K562 (cell line): ENCODE measurements around the gene TPBGL. TPM values are rescaled to one million over a fixed set of nuclear protein-coding genes. Genes with fewer than 3 reads are reported as not detected.

ENCODE experiments used
- ARID3B ChIP-seq: fragments of 250-450 bp; sonication (Bioruptor Pico); IDR thresholded peaks from 2 replicates; pipeline ENCODE4 v1.4.0; 2020; ENCODE audit warnings: borderline replicate concordance
- BRF1 ChIP-seq: IDR thresholded peaks from 3 replicates; pipeline ENCODE4 v1.6.1; 2011; ENCODE audit warnings: borderline replicate concordance, mild to moderate bottlenecking; ENCODE audit not compliant: insufficient read length; ENCODE audit errors: extremely low read depth
- CBX5 ChIP-seq: IDR thresholded peaks from 2 replicates; pipeline ENCODE4 v1.6.1; 2014; ENCODE audit warnings: low read depth, borderline replicate concordance
- DMBX1 ChIP-seq: fragments of 250-450 bp; sonication (Bioruptor Pico); IDR thresholded peaks from 2 replicates; pipeline ENCODE4 v1.8.0; 2022; ENCODE audit warnings: inconsistent platforms, mild to moderate bottlenecking, moderate library complexity, borderline replicate concordance
- ELF4 ChIP-seq: fragments of 450-650 bp; formaldehyde crosslinking; IDR thresholded peaks from 2 replicates; pipeline ENCODE4 v1.4.0; 2022; ENCODE audit warnings: missing genetic modification characterization
- ETS2 ChIP-seq: IDR thresholded peaks from 2 replicates; pipeline ENCODE4 v1.6.1; 2016; ENCODE audit warnings: borderline replicate concordance, missing genetic modification characterization, mild to moderate bottlenecking, moderate library complexity, missing compliant biosample characterization; ENCODE audit not compliant: poor library complexity, severe bottlenecking
- HEY1 ChIP-seq: fragments of 250-450 bp; sonication (Bioruptor Pico); IDR thresholded peaks from 2 replicates; pipeline ENCODE4 v1.5.0; 2020; ENCODE audit warnings: mild to moderate bottlenecking, moderate library complexity, borderline replicate concordance
- MCM2 ChIP-seq: fragments of 450-650 bp; IDR thresholded peaks from 2 replicates; pipeline ENCODE4 v1.6.1; 2017; ENCODE audit warnings: low read depth, mild to moderate bottlenecking
- PHF20 ChIP-seq: fragments of 450-650 bp; IDR thresholded peaks from 2 replicates; pipeline ENCODE4 v1.6.1; 2018; ENCODE audit not compliant: partially characterized antibody
- POLR2AphosphoS2 ChIP-seq: IDR thresholded peaks from 2 replicates; pipeline ENCODE4 v1.6.1; 2012; ENCODE audit warnings: low read length, improper control_type of control experiment
- RFX7 ChIP-seq: fragments of 250-450 bp; sonication (Bioruptor Pico); IDR thresholded peaks from 2 replicates; pipeline ENCODE4 v1.5.1; 2021; ENCODE audit warnings: mild to moderate bottlenecking
- SP2 ChIP-seq: IDR thresholded peaks from 2 replicates; pipeline ENCODE4 v1.6.1; 2011; ENCODE audit warnings: mild to moderate bottlenecking, low read depth, low read length, moderate library complexity; ENCODE audit not compliant: poor library complexity, severe bottlenecking; ENCODE audit errors: extremely low read depth
- ZFP36 ChIP-seq: fragments of 150-350 bp; IDR thresholded peaks from 2 replicates; pipeline ENCODE4 v1.6.1; 2018; ENCODE audit warnings: low read length, low read depth; ENCODE audit not compliant: partially characterized antibody
- ZNF277 ChIP-seq: fragments of 250-450 bp; sonication (Bioruptor Pico); IDR thresholded peaks from 2 replicates; pipeline ENCODE4 v1.8.0; 2022; ENCODE audit warnings: inconsistent platforms, mild to moderate bottlenecking, moderate library complexity, borderline replicate concordance
- polyA plus RNA-seq, 8 experiments: library from polyadenylated mRNA; depleted of rRNA in 4 of 8; stranded (reverse) in 5 of 8; unstranded in 3 of 8; fragments of >200 nt; fragmentation: Nextera tagmentation in 2 of 8; fragmentation: Illumina TruSeq in 1 of 8; extraction: Ambion mirVana in 2 of 8; extraction: Trizol in 1 of 8; gene quantifications; 2 replicates each; pipeline versions ENCODE4 v1.2.1 to v1.2.3, GENCODE V29; 2011 to 2014; ENCODE audit warnings: inconsistent platforms in 1 of 8, missing spikeins in 1 of 8
- total RNA-seq, 7 experiments: library from RNA; depleted of rRNA in 6 of 7; stranded (reverse); fragments of >200 nt in 6 of 7; fragmentation: Illumina TruSeq in 2 of 7; extraction: Trizol in 2 of 7; gene quantifications; 2 replicates each; pipeline versions ENCODE4 v1.2.1 to v1.2.3, GENCODE V29; 2011 to 2021; ENCODE audit warnings: low replicate concordance in 1 of 7
- TF ChIP-seq, protein P1 (sequence below): fragments of 450-650 bp; IDR thresholded peaks from 2 replicates; pipeline ENCODE4 v1.6.1; 2017; ENCODE audit warnings: antibody characterized with exemption, mild to moderate bottlenecking
- TF ChIP-seq, protein P2 (sequence below): fragments of 250-450 bp; sonication (Bioruptor Pico); IDR thresholded peaks from 2 replicates; pipeline ENCODE4 v1.5.0; 2020; ENCODE audit warnings: mild to moderate bottlenecking, borderline replicate concordance

The TPBGL gene
- total and polyA plus RNA-seq, 9 of the 15 experiments (the other 6 are each of a cell fraction or from before 2014, with no cell fraction given), result 0.04 to 0.11 (median 0.06) TPM; not detected in 6

DNA sequence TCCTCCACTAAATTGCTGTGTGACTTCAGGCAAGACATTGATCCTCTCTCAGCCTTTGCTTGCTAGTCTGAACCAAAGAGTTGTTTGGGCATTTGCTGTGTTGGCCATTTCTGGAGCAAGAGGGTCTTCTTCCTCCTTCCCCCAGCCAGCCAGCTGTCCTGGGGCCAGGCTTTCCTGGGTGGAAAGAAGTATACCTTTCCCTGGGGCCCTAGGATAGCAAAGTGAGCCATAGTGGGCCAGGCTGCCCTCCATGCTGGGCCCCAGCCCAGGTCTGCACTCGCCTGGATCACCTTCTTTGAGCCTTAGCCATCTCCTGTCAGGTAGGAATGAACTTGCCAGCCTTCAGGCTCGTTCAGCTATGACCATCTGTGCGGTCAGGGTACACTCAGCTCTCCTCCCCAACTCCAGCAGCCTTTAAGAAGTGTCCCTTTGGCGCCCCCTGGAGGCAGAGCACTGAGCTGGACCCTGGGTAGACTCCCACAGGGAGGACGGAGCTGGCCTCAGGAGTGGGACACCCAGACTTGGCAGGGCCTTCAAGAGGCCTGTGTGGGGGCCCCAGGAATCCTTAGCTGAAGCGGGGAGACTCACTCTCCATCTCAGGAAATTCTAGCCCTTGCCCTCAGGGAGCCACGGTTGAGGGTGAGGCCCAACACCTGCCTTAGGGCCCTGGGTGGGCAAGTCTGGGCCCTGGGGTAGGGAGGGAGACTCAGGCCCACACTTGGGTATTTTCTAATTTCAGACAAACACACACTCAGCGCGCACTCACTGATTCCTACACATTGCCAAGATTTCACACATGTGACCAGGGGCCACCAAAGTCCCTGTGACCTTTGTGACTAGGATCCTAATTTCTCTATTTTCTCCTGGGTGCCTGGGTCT, 35.6 kb upstream of the TPBGL start (continued):
- TF ChIP-seq, protein P1, sequence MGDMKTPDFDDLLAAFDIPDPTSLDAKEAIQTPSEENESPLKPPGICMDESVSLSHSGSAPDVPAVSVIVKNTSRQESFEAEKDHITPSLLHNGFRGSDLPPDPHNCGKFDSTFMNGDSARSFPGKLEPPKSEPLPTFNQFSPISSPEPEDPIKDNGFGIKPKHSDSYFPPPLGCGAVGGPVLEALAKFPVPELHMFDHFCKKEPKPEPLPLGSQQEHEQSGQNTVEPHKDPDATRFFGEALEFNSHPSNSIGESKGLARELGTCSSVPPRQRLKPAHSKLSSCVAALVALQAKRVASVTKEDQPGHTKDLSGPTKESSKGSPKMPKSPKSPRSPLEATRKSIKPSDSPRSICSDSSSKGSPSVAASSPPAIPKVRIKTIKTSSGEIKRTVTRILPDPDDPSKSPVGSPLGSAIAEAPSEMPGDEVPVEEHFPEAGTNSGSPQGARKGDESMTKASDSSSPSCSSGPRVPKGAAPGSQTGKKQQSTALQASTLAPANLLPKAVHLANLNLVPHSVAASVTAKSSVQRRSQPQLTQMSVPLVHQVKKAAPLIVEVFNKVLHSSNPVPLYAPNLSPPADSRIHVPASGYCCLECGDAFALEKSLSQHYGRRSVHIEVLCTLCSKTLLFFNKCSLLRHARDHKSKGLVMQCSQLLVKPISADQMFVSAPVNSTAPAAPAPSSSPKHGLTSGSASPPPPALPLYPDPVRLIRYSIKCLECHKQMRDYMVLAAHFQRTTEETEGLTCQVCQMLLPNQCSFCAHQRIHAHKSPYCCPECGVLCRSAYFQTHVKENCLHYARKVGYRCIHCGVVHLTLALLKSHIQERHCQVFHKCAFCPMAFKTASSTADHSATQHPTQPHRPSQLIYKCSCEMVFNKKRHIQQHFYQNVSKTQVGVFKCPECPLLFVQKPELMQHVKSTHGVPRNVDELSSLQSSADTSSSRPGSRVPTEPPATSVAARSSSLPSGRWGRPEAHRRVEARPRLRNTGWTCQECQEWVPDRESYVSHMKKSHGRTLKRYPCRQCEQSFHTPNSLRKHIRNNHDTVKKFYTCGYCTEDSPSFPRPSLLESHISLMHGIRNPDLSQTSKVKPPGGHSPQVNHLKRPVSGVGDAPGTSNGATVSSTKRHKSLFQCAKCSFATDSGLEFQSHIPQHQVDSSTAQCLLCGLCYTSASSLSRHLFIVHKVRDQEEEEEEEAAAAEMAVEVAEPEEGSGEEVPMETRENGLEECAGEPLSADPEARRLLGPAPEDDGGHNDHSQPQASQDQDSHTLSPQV, result no peak
- TF ChIP-seq POLR2AphosphoS2 (no peak), BRF1 (no peak), ZNF277 (CRISPR knock-in tag) (no peak), ARID3B (no peak), HEY1 (no peak), SP2 (no peak), ZFP36 (no peak), CBX5 (no peak), MCM2 (no peak), ETS2 (tag) (no peak), DMBX1 (CRISPR knock-in tag) (no peak), PHF20 (no peak), ELF4 (CRISPR knock-in tag) (no peak), RFX7 (CRISPR knock-in tag) (no peak)
- TF ChIP-seq, protein P2, sequence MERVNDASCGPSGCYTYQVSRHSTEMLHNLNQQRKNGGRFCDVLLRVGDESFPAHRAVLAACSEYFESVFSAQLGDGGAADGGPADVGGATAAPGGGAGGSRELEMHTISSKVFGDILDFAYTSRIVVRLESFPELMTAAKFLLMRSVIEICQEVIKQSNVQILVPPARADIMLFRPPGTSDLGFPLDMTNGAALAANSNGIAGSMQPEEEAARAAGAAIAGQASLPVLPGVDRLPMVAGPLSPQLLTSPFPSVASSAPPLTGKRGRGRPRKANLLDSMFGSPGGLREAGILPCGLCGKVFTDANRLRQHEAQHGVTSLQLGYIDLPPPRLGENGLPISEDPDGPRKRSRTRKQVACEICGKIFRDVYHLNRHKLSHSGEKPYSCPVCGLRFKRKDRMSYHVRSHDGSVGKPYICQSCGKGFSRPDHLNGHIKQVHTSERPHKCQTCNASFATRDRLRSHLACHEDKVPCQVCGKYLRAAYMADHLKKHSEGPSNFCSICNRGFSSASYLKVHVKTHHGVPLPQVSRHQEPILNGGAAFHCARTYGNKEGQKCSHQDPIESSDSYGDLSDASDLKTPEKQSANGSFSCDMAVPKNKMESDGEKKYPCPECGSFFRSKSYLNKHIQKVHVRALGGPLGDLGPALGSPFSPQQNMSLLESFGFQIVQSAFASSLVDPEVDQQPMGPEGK (CRISPR knock-in tag), result no peak
